ENCODE data around the gene PPP1R16B. TPM values are rescaled to one million over a fixed set of nuclear protein-coding genes. Genes with fewer than 3 reads are reported as not detected.

Gene PPP1R16B
- total and polyA plus RNA-seq, 10 of the 15 experiments (the other 5 are each of a cell fraction or from before 2014, with no cell fraction given) = 13.4 to 90.2 (median 66.7) TPM

GRCh38 chr20:38962044-38962927 is 156.8 kb downstream of the PPP1R16B start, which contains the start of gene DHX35 (continued):
- no peak for TF ChIP-seq PRDM15 (CRISPR knock-in tag; IDR thresholded peaks at IDR 0.05)
- no peak for TF ChIP-seq CBX5 (IDR thresholded peaks at IDR 0.05; ENCODE audit: low read depth)
- peak; percentile 91; the same call in 1 of the 2 replicates for TF ChIP-seq RB1 (IDR thresholded peaks at IDR 0.05; ENCODE audit: borderline replicate concordance)
- TF ChIP-seq HDAC2 (IDR thresholded peaks at IDR 0.05) = 0 out of 2 replicates have a peak, but pooled peaks have one; percentile 71
- peak; percentile 74 to 90 for TF ChIP-seq BHLHE40 (IDR thresholded peaks at IDR 0.05; ENCODE audit: borderline replicate concordance in 1 of 2, low read depth in 2 of 2, low read length in 1 of 2)
- TF ChIP-seq ETV6 (conservative IDR thresholded peaks at IDR 0.05 in 1 of 2, IDR thresholded peaks at IDR 0.05 in 1 of 2; ENCODE audit: borderline replicate concordance in 1 of 2, low read depth in 1 of 2) = no peak
- TF ChIP-seq CUX1 (IDR thresholded peaks at IDR 0.05; ENCODE audit: insufficient replicate concordance, low read depth, low read length) = no peak
- no peak for TF ChIP-seq KAT2A (conservative IDR thresholded peaks at IDR 0.05; ENCODE audit: control insufficient read depth, low read depth, low read length)
- no peak for TF ChIP-seq SUZ12 (IDR thresholded peaks at IDR 0.05; ENCODE audit: unreplicated experiment)
- TF ChIP-seq RELA (IDR thresholded peaks at IDR 0.05; ENCODE audit: borderline replicate concordance, partially characterized antibody) = peak; percentile 87
- no peak for TF ChIP-seq CHD4 (IDR thresholded peaks at IDR 0.05)
- peak; percentile 98 for TF ChIP-seq MAX (IDR thresholded peaks at IDR 0.05; ENCODE audit: low read depth, low read length)
- peak; percentile 33 for TF ChIP-seq SIX5 (IDR thresholded peaks at IDR 0.05; ENCODE audit: low read depth, low read length, severe bottlenecking)
- no peak for TF ChIP-seq TBL1XR1 (IDR thresholded peaks at IDR 0.05; ENCODE audit: low read depth, low read length)
- TF ChIP-seq RELB (IDR thresholded peaks at IDR 0.05; ENCODE audit: low read depth) = peak; percentile 88

Data from GM12878 (cell line).